ENCODE data around the gene SPATA7.
"Not testable (repeated sequence)": the region's sequence is repeated elsewhere in the genome, so short reads cannot be mapped to it uniquely, and the experiment has no call there.

The SPATA7 gene, protein sequence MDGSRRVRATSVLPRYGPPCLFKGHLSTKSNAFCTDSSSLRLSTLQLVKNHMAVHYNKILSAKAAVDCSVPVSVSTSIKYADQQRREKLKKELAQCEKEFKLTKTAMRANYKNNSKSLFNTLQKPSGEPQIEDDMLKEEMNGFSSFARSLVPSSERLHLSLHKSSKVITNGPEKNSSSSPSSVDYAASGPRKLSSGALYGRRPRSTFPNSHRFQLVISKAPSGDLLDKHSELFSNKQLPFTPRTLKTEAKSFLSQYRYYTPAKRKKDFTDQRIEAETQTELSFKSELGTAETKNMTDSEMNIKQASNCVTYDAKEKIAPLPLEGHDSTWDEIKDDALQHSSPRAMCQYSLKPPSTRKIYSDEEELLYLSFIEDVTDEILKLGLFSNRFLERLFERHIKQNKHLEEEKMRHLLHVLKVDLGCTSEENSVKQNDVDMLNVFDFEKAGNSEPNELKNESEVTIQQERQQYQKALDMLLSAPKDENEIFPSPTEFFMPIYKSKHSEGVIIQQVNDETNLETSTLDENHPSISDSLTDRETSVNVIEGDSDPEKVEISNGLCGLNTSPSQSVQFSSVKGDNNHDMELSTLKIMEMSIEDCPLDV

DNA sequence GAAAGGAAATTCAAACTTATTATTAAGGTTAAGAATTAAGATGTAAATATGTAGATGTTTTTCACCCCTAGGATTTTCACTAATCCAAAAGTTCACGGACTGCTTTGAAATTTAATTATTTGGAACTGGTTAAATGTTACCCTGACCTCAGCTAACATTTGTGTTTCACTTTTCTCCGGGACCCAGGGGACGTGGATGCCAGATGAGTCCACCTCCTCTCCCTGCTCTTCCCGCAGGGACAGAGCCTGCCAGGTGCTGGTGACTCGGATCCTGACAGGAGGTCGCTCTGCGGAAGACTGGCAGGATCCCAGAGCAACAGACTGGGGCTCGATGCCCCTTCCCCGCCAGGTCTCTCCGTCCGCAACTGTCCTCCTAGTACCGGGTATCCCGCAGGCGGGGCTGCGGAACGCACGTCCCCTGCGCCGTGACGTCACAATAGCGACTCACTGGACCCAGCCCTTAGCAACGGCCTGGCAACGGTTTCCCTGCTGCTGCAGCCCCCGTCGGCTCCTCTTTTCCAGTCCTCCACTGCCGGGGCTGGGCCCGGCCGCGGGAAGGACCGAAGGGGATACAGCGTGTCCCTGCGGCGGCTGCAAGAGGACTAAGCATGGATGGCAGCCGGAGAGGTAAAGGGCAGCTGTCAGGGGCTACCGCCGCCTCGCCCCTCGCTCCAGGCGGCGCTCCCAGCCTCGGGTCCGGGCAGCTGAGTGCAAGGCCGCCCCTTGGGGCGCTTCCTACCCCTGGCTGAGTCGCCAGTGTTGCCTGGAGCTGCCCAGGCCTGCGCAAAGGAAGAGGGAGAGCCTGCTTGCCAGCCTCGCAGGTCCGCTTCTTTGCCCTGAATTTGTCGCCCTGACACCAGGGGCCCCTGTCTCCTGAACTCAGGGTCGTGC is at the start of gene SPATA7:
Gene SPATA7 (plus strand): TSS at position 446 of the 890 bp plus-strand sequence. CDS start 162 bp downstream, at position 608.
- DNase-seq (ENCODE audit: low read depth): peak; percentile 86

DNA sequence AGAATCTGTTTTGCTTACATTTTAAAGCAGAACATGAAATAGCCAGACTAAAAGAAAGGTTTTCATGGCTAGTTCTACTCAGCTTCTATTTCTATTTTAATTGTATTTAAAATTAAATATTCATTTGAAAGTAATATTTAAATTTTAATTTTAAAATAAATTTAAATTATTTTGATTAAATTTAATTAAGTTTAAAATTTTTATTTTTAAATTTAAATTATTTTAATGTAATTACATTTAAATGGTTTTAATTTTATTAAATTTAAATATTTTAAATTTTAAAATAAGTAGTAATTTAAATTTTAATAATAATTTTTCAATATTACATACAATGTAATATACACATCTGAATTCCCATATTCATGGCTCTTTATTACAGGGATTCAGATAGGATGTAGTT is 45.1 kb upstream of the SPATA7 start:
- DNase-seq (ENCODE audit: low read depth): no peak

DNA sequence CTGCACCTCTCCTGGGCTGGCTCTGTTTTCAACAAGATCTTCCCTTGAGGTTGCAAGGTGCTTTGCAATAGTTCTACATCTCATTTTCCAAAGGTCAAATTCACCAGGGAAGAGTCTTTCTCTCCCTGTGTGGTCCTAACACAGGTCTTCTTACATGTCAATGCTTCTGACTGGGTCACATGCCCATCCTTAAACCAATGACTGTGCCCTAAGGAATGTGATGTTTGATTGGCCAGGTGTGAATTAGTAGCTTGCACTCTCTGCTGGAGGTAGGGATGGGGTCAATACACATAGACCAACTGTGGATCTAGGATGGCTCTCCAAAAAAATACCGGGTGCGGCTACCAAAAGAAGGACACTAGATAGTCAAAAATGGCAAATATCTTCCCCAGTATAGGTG is 42.5 kb upstream of the SPATA7 start:
- DNase-seq (ENCODE audit: low read depth): no peak

DNA sequence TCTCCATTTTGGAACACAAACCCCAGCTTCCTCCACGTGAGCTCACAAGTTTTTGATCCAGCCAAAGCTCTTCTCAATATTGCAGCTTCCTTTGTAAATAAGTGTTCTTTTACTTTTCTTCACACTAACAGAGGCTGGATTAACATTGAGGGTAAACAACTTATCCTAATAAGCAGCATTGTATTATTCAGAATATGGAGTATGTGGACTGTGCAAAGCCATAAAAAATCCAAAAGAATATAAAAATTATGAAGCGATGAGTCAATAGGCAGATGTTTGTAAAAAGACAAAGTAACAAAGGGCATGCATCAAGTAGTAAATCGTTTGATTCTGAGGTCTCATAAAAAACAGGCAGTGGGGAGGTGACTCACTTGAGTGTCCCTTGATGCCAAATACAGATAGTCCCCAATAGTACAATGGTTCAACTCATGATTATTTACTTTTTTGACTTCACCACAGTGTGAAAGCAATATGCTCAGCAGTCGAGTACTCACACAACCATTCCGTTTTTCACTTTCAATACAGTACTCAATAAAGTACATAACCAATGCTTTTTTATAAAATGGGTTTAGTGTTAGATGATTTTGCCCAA is 39.3 kb upstream of the SPATA7 start:
- no peak for DNase-seq (ENCODE audit: low read depth)

DNA sequence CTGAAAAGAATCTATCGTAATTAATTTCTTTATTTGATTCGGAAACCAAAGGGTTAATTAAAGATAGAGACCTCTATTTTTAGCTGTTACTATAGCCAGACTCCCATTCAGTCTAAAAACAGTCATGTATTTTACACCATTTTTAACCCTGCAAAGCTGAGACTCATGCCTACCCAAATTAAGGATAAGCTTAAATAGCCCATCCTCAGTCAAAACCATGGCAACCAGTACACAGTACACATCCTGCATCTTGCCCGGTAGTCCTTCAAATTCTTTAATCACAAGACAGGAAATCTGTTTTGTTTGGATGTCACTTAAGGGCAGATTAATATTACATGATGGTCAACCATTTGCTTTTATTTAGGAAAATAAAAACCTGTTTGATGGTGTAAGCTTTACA is 36.9 kb upstream of the SPATA7 start:
- no peak for DNase-seq (ENCODE audit: low read depth)

DNA sequence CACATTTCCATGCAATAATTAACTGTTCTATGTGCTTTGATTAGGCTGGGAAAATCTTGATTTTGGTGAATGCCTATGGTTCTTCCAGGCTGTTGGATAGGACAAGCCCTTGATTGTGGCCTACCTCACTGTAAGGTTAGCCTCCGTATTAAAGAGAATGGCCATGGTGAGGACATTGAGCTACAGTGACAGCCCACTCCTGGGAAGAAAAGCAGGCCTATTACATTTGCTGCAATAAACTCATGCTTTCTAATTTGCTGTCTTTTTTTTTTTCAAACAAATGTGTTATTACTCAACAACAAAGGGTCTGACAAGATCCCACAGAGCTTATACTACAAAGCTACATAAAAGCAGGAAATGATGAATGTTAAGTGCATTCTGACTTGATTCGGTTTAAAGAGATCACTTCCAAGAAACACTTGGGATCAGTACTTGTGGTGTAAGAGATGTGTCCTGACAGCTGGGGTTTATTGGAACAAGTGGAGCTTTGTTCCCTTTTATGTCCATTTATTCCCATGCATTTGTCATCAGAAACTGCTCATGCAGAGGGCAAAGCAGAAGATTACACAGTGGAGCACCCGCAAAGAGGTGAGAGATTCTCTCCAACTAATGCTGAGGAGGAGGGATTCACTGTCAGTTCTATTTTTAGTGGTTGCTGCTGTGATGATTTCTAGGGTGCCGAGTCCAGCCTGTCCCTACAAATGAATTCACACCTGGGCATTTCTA is 33.3 kb upstream of the SPATA7 start:
- DNase-seq (ENCODE audit: low read depth): no peak

DNA sequence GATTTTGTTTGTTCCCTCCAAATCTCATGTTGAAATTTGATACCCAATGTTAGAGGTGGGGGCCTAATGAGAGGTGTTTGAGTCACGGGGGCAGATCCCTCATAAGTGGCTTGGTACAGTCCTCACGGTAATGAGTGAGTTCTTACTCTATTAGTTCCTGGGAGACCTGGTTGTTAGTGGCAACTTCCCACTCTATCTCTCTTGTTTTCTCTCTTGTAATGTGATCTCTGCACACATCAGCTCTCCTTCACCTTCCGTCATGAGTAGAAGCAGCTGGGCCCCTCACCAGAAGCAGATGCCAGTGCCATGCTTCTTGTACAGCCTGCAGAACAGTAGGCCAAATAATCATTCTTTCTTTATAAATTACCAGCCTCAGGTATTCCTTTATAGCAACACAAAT is 32.8 kb upstream of the SPATA7 start:
- DNase-seq (ENCODE audit: low read depth): no peak

DNA sequence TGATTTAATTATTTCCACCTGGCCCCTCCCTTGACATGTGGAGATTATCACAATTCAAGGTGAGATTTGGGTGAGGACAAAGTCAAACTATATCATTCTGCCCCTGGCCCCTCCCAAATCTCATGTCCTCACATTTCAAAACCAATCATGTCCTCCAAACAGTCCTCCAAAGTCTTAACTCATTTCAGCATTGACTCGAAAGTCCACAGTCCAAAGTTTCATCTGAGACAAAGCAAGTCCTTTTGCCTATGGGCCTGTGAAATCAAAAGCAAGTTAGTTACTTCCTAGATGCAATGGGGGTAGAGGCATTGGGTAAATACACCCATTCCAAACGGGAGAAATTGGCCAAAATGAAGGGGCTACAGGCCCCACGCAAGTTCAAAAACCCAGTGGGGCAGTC is 31.1 kb upstream of the SPATA7 start:
- no peak for DNase-seq (ENCODE audit: low read depth)

DNA sequence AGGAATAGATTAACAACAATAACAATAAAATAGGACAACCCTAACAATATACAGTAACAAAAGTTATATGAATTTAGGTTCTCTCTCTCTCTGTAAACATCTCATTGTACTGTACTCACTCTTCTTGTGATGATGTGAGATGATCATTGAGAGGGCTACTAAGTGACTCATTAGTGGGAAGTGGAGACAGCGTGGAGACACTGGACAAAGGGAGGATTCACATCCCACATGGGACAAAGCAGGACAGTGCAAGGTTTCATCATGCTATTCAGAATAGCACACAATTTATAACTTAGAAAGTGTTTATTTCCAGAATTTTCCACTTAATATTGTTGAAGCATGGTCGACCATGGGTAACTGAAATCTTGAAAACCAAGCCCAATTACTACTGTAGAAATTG is 26.0 kb upstream of the SPATA7 start:
- no peak for DNase-seq (ENCODE audit: low read depth)

DNA sequence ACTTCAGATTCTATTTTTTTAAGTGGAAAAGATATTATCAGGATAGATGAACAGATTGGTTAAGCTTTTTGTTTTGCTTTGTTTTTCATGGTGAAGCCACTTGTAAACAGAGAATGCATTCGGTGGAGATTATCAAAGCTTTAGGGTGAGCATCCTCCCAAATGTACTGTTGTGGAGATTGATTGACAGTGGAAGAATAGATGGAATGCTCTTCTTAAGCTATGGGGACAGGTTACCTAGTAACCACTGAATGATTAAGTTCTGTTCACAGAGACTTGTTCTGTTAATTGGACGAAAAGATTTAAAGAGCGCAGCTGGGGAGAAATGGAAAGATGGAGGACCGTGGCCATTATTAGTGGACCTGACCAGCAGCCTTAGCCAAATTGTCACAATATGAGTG is 21.8 kb upstream of the SPATA7 start:
- no peak for DNase-seq (ENCODE audit: low read depth)

DNA sequence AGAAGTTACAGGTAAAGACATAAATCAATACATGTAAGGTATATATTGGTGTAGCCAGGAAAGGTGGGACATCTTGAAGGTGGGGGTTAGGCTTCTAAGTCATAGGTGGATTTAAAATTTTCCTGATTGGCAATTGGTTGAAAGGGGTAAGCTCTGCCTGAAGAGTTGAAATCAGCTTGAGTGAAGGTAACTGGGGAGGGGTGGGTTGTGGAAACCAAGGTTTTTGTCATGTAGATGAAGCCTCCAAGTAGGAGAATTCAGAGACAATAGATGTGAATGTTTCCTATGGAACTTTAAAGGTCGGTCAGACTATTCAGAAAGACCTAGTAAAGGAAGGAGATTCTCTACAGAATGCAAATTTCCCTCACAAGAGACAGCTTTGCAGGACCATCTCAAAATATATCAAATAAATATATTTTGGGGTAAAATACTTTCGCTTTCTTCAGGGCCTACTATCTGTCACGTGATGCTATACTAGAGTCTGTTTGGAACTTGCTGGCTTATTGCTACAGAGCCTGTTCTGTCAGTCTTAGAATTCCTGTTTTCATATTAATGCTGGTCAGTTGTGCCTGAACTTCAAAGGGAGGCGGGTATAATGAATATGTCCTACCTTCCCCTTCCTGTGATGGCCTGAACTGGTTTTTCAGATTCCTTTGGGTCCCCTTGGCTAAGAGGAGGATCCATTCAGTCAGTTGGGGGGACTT is 20.6 kb upstream of the SPATA7 start:
- no peak for DNase-seq (ENCODE audit: low read depth)

DNA sequence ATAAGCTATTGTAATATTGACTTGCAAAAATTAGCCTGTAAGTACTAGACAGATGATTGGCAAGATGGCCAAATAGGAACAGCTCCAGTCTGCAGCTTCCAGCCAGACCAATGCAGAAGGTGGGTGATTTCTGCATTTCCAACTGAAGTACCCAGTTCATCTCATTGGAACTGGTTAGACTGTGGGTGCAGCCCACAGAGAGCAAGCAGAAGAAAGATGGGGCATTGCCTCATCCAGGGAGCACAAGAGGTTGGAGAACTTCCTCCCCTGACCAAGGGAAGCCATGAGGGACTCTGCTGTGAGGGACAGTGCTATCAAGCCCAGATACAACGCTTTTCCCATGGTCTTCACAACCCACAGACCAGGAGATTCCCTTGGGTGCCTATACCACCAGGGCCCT is 16.0 kb upstream of the SPATA7 start:
- no peak for DNase-seq (ENCODE audit: low read depth)

DNA sequence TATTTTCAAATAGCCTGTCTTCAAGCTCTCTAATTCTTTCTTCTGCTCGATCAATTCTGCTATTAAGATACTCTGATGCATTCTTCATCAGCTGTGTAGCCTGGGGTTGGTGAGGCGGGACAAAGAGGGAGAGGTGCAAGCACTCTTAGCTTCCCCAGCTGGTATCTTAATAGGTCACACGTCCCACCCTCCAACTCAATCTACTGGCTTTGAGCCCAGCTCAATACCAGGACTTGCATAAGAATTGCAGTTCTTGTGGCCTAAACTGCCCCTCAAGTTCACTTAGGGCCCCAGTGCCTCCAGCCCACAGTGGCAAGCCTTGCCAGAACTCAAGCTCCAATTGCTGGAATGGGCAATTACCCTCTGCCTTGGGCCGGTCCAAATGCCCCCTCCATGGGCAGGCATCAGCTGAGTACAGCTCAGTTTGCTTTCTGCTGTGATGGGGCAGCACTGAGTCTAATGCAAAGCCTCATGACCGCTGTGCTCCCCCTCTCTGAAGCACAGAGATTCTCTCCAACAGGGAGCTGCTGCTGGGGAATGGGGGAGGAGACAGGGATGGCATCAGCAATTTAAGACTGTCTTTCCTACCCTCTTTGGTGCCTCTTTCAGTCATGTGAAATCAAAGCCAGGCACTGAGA is 5.6 kb upstream of the SPATA7 start:
- DNase-seq (ENCODE audit: low read depth): no peak

DNA sequence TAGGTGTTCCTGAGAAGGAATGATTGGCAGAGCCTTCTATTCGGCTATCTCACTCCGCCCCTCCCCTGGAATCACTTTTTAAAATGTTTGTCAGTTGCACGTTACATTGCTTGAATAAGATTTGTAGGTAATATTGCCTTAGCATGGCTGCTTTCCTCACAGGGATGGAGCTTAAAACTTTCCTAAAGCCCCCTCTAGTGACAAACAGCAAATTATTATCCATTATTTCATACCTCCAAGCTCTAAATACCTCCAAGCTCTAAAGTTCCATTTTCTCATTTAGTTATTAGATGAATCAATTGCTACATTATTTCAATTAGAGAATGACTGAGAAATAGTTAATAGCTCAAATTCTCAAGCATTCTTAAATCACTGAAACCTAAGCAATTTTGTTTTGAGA is 5.1 kb upstream of the SPATA7 start:
- DNase-seq (ENCODE audit: low read depth): peak; percentile 11

DNA sequence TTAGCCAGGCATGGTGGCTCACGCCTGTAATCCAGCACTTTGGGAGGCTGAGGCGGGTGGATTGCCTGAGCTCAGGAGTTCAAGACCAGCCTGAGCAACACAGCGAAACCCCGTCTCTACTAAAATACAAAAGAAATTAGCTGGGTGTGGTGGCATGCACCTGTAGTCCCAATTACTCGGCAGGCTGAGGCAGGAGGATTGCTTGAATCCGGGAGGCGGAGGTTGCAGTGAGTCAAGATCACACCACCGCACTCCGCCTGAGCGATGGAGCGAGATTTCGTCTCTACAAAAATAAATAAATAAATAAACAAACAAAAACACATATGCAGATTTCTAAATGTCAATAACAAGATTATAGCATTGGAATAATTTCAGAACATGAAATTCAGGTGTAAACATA is 3.8 kb upstream of the SPATA7 start:
- not testable (repeated sequence) for DNase-seq (ENCODE audit: low read depth)

DNA sequence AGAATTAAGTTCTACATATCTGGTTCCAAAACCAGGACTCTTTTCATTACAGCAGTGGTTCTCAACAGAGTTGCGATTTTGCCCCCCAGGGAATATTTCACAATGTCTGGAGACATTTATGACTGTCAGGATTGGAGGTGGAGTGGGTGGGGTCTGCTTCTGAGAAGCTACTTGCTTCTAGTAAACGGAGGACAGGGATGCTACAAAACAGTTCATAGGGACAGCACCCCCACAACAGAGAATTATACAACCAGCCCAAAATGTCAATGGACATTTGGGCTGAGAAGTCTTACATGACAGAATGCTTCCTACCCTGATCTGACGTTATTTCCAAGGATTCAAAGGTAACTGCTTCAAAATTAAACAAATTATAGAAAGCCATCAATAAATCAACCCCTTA is 739 bp upstream of the SPATA7 start:
- DNase-seq (ENCODE audit: low read depth): peak; percentile 1

DNA sequence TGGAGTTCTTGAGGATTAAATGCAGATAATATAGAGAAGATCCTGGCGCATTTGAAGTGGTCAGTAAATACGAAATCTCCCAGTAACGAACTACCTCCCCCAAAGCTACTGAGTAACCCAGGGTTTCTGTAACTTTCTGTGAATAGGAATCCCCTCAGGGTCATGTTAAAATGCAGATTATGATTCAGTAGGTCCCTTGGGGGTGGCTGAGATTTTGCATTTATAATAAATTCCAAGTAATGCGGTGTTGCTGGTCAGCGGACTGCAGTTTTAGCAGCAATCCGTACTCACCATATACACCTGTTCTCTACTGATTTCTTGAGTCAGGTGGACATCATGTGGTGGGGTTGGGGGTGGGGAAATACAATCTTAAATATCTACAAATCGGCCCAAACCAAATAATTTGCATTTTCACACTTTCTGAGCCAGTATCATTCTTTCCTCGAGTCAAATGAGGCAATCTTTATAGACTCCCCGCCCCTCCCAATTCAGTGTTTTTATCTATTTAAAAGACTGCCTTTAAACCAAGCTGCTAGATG is 868 bp downstream of the SPATA7 start:
- no peak for DNase-seq (ENCODE audit: low read depth)

DNA sequence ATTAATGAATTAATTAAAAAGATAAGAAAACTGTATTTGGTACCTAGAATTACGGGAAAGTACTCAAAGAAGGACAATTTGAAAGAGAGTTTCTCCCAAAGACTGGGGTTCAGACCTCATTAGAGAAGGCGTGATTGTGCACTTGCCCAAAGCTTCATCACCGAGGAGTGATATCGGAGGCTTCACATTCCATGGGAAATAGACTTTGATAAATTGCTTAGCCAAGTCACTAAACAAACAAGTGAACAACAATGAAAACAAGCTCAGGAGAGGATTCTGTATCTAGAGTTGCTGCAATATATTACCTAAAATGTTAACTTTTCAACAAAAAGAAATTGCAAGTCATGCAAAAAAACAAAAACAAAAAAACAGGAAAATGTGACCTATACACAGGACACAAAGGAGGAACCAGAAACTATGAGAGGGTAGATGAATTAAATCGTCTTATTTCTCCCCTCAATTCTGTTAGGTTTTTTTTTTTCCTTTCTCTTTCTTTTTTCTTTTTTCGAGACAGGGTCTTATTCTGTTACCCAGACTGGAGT is 3.4 kb downstream of the SPATA7 start:
- DNase-seq (ENCODE audit: low read depth): no peak

DNA sequence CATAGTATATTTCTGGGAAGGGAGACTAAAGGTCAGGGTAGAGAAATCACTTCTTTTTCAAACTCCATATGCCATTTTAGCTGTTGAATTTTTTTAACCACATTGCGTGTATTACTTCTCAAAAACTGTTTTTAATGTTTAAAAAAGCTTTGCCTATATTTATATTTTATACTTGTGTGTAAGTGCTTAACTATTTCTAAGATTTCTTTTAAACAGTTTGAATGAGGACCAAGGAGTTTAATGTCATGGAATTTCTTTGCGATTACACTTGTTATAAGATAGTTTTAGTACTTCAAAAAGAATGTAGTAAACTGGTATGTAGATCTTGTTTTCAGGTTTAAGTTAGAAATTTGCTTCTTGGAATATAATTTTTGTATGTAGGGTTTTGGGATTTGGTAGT is 7.2 kb downstream of the SPATA7 start:
- DNase-seq (ENCODE audit: low read depth): no peak

DNA sequence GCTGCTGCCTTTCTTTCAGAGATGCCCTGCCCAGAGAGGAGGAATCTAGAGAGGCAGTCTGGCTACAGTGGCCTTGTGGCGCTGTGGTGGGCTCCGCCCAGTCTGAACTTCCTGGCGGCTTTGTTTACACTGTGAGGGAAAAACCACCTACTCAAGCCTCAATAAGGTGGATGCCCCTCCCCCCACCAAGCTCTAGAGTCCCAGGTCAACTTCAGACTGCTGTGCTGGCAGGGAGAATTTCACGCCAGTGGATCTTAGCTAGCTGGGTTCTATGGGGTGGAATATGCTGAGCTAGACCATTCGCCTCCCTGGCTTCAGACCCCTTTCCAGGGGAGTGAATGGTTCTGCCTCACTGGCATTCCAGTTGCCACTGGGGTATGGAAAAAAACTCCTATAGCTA is 25.6 kb downstream of the SPATA7 start:
- DNase-seq (ENCODE audit: low read depth): no peak

Measured in amniotic epithelial cell (primary cell).